HG02759 (cell line): Measurements from ENCODE around the gene TMEM54.

ENCODE experiments used
- ATAC-seq: cut with Tn5 transposase; IDR thresholded peaks from one replicate; pipeline ENCODE4 v1.9.1; 2021; ENCODE audit warnings: mild to moderate bottlenecking, moderate library complexity; ENCODE audit not compliant: unreplicated experiment

Gene TMEM54

DNA sequence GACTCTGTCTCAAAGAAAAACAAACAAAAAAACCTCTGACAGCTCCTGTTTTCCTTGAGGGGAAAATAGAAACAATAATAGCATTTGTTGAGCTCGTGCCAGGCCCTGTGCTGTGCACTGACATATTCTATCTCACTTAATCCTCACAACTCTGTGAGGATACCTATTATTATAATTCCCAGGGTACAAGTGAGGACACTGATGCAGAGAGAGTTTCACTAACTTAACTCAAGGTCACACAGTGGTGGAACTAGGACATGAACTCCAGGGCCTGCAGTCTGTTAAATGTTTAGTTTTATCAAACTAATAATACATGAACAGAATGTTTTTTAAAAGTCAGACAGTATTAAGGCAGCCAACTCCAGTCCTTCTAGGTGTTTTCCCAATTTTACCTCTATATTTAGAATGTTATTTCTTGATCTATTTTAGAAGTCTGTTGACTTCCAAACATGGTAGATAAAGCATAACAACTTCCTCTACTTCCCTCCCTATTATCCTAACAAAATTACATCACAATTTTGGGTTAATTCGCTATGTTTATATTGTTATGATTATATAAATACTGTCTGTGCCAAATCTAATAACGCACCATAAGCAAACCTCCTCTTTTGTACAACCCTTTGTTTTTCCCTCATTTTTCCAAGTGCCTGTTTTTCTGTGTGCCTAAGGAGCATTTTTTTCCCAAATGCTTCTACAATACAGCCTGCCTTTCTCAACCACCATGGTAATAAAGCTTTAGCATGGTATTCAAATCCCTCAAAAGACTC, 35.4 kb downstream of the TMEM54 start:
- ATAC-seq, result no peak

DNA sequence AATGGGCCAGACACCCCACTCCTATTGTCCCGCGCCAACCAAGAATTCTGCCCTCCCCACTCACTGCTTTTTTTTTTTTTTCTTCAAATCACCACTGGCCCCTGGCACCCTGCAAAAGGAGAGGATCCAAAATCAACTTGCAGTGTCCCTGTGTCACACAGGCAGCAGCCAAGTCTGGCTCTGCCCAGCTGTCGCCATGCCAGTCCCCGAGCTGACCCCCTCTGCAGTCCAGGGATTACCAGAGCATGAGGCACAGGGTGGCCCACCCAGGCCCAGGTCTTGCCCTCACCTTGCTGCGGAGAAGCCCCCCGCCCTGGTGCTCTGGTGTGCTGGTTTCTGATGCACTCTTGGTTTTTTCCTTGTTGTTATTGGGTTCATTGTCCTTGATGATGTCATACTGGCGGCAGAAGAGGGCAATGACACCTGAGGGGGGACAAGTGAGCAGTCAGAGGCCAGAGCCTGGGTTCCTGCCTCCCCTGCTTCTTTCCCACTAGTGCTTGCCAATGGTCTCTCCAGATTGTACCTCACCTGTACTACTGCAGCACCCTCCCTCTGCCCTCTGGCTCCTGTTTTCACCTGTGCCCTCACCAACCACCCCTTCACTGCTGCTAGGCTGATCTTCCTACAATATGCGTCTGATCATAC, 36.7 kb downstream of the TMEM54 start:
- ATAC-seq, result no peak

DNA sequence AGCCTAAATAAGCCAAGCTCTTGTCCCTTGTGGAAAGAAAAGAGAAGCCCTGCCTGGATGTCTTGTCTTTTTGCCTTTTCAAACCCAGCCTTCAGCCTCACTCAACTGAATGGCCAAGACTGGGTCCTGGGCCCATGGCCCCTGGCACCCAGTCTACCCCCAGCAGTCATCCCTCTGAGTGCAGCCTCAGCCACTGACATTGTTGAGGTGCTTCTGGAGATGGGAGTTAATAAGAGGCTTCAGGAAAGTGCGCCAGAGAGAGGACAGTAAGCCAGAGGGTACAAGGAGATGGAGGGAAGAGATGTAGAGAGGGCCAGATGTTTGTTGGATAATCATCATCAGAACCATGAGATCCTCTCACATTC, 37.3 kb downstream of the TMEM54 start:
- ATAC-seq, result no peak

DNA sequence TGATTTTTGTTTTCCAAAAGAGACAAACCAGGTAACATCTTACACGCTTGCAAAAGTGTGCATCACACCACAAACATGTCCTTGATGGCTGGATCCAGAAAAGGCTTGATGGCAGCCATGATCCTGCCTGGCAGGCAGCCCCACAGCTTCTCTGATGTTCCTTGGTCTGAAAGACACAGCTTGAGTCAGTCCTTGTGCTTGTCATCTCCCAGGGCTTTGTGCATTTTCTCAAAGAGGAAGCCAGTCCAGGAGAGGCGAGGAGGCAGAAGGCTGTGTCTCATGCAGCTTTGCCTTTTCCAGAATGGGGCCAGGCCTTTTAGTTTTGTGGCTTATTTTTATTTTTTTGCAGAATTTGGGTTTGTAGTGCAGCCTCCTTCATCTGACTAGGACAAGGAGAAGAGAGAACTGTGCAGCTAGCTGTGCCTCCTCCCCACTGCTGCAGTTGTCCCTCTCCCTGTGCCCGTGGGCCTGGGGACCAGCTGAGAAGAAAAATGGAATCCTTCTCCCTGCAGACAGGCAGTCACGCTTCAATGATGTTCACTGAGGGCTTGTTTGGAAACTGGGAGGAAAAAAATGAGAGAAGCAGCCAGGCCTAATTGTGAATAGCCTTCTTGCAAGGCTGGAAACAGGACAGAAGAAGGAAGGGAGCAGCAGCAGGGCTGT, 37.8 kb downstream of the TMEM54 start:
- ATAC-seq, result no peak

GRCh38 chr1:32861904-32862695, 39.1 kb downstream of the TMEM54 start:
- ATAC-seq, result no peak

DNA sequence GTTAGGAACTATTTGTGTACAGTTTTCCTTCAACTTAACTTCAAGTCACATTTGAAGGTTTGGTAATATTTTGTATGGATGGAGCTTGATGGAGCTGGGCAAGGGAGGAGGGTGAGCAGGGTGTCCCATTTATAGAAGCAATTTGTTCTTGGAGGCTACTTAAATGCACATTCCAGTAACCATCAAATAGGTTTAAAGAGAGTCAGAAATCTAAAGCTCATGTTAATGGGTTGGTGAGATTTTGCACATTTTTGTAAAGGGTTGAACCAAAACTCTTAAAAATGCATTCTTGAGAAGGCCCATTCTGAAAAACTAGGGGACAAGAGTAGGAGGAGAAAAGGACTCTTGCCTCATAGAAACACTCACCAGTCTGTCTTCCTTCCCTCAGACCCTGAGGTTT, 40.6 kb downstream of the TMEM54 start:
- ATAC-seq, result no peak

DNA sequence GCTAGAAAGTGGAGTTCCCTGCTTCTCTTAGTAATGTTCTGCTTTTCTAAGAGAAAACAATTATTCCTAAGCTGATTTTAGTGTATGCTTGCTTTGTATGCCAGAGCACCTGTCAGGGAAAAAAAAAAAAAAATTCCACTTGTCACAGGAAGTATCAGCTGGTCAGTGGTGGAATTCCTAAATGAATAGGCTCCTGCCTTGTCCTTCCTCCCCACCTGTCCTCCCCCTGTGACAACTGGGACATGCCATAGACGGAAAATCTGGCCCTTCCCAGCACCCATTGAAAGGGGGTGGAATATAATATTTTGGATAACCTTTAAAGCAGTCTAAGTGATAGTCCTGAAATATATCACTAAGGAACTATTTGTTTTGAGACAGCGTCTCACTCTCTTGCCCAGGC, 41.3 kb downstream of the TMEM54 start:
- ATAC-seq, result no peak

DNA sequence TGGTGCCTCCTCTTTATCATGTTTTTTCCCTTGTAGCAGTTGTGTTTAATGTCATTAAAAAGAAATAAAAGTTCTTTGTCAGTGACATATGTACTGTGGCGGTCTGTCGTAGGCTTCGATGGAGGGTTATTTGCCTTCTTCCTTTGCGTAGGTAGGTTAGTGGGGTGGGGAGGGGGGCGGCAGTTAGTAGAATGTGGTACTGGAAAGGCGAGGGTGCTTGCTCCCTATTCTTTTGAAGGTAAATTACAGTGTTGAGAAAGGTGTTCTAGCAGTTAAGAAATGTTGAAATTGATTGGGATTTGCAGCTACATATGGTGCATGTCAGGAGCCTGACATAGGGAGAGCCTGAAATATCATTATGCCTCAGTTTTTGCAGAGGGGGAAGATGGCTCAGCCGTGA, 42.4 kb downstream of the TMEM54 start:
- no peak for ATAC-seq

GRCh38 chr1:32858136-32858535, 43.1 kb downstream of the TMEM54 start:
- ATAC-seq, result no peak

DNA sequence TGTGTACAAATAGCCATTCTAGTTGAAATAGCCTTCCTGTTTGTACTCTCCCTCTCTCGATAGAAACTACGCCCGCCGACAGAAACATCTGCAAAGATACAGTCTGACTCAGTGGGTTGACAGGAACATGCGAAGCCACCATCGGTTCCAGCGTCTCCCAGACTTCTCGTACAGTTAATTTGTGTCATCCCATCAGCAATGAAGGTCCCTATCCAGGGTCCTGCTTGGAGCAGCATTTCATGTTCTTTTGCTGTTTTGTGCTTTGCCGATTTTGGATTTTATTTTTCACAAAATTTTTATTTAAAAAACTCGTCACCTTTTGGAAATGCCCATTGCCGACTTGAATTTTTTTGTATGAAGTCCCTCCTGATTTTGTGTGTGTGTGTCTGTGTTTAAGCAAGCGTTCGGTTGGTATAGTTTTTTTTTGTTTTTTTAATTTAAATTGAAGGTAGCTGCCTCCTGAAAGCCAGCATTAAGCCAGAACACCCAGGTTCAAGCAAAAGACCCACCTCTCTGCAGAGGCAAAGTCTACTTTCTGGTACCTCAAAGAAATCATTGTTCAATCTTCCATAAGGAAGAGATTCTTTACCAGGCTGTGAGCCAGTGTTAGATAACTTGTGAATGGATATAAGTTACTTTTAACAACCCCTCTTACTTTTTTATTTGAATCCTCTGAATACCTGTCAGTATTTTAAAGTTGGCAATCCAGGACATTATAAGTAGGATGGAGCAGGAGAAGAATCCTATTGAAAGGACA, 45.1 kb downstream of the TMEM54 start:
- no peak for ATAC-seq

DNA sequence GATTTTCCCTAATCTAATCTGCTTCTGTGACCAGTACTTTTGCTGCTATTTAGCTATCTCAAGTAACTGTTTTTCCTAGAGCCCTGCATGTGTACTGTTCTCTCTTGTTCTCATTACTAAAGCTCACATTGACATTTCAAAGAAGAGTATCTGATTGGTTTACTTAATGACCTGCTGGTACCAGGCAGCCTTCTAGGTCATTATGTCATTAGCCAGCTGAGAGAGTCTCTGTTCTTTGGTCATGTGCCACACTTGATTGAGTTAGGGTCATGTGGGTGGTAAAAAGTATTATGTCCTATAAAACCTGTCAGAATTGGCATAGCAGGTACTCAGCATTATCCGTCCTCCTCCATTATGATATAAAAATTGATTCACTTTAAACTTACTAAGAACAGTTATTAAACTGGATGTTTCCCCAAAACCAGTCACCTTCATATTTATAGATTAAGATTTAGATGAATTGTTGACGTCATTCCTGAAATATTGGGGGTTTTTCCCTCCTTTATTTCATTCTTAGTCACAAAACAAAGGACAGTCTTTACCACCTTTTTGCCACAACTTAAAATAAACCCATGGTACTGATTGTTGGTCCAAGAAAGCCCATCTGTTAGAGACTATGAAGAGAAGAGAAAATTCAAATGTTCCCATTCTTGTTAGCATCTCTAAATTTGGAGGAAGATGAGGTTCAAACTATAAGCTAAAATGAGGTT, 52.7 kb downstream of the TMEM54 start:
- no peak for ATAC-seq
